AG10803 (cell line): ENCODE measurements around the gene ELSPBP1.

ENCODE experiments used
- DNase-seq: peaks from one replicate; pipeline ENCODE4 v3.0.0; 2010; ENCODE audit warnings: low read depth
- H3K4me3 ChIP-seq: 2 replicates; pipeline ENCODE4 v1.5.1; 2011; ENCODE audit warnings: mild to moderate bottlenecking, low read length, control low read depth
- TF ChIP-seq, protein P1 (sequence below): conservative IDR thresholded peaks from 2 replicates; pipeline ENCODE4 v1.5.1; 2011; ENCODE audit warnings: mild to moderate bottlenecking, low read length, control low read depth, inconsistent platforms

ELSPBP1 gene

DNA sequence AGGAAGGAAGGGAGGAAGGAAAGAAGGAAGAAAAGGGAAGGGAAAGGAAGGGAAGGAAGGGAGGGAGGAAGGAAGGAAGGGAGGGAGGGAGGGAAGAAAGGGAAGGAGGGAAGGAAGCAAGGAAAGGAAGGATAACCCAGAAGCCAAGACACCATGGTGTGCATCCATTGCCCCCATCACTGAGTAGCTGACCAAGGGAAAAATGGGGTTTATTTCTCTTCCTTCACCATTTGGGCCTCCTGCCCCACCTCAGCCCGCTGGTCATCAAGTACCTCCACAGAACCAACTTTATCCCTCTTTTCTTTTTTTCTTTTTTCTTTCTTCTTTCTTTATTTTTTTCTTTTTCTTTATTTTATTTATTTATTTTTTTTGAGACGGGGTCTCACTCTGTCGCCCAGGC, 29.1 kb downstream of the ELSPBP1 start:
- no peak for DNase-seq
- H3K4me3 ChIP-seq, result no peak overlapping the region
- TF ChIP-seq, protein P1, sequence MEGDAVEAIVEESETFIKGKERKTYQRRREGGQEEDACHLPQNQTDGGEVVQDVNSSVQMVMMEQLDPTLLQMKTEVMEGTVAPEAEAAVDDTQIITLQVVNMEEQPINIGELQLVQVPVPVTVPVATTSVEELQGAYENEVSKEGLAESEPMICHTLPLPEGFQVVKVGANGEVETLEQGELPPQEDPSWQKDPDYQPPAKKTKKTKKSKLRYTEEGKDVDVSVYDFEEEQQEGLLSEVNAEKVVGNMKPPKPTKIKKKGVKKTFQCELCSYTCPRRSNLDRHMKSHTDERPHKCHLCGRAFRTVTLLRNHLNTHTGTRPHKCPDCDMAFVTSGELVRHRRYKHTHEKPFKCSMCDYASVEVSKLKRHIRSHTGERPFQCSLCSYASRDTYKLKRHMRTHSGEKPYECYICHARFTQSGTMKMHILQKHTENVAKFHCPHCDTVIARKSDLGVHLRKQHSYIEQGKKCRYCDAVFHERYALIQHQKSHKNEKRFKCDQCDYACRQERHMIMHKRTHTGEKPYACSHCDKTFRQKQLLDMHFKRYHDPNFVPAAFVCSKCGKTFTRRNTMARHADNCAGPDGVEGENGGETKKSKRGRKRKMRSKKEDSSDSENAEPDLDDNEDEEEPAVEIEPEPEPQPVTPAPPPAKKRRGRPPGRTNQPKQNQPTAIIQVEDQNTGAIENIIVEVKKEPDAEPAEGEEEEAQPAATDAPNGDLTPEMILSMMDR, result no peak

DNA sequence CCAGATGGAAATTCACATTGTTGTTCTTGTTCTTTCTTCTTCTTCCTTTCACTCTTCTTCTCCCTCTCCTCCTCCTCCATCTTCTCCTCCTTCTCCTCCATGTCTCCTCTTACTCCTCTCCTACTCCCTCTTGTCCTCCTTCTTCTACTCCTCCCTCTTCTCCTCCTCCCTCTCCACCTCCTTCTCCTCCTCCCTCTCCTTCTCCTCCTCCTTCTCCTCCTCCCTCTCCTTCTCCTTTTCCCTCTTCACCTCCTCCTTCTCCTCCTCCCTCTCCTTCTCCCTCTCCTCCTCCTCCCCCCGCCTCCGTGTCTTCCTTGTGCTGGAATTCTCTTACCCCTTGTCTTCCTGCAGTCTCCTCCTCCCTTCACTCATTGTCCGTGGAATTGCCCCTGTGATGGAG, 31.0 kb downstream of the ELSPBP1 start:
- H3K4me3 ChIP-seq, result no peak overlapping the region
- TF ChIP-seq, protein P1, result no peak
- no peak for DNase-seq

DNA sequence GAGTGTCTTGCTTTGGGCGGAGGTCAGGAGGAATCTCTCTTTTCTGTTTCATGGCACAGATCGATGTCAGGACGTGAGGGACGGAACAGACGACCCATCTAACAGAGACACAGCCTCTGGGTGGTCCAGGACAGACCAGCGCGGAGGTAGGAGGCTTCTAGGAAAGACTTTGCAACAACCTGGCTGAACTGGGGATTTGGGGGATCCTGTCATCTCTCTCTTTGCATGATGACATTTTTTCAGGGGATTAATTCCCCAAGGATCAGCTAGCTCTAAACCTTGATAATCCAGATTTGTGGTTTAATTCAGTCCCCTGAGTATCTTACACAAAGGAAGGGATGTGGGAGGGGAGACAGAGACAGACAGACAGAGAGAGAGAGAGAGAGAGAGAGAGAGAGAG, 35.0 kb downstream of the ELSPBP1 start:
- no peak overlapping the region for H3K4me3 ChIP-seq
- DNase-seq, result no peak
- TF ChIP-seq, protein P1, result no peak

DNA sequence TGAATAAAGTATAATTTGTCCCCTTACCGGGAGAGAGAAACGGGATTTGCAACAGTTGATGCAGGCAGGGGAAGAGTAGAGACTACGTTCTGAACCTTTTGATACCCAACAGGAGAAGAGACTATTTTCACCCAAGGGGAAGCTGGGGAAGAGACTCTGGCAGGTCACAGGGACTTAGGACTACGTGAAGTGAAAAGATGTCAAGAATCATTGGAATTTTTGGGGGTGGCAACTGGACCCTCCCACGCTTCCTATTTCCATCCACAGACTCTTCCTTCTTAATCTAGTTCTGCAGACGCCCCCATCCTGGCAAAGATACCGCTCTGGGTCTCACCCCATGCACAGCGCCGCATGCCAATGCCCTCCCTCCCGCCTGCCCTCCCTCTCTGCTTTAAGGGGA, 35.6 kb downstream of the ELSPBP1 start:
- no peak overlapping the region for H3K4me3 ChIP-seq
- TF ChIP-seq, protein P1, result no peak
- no peak for DNase-seq

DNA sequence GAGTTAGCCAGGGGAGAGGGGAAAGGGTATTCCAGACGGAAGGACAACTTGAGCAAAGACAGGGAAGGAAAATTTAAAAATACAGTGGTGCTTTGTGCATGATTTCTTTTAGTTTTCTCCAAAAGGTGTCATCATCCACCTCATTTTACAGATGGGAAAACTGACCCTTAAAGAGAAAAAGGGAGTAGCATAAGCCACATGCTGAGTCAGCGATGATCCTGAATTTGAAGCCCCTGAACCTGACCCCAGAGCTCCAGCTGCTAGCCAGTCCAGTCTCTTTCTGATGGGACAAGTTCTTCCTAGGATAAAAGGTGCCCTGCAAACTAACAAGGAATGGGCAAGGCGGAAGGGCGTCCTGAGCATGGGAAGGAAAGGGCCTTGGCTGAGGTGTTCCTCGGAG, 39.2 kb downstream of the ELSPBP1 start:
- no peak for DNase-seq
- TF ChIP-seq, protein P1, result no peak
- no peak overlapping the region for H3K4me3 ChIP-seq

DNA sequence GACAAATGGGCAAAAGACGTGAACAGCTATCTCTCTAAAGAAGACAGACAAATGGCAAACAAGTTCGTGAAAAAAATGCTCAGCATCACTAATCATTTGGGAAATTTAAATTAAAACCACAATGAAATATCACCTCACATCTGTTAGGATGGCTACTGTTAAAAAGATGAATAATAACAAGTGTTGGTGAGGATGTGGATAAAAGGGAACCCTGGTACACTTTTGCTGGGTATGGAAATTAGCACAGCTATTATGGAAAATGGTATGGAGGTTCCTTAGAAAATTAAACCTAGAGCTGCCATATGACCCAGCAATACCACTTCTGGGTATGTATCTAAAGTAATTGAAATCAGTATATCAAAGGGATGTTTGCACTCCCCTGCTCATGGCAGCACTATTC, 42.3 kb downstream of the ELSPBP1 start:
- H3K4me3 ChIP-seq, result no peak overlapping the region
- no peak for DNase-seq
- TF ChIP-seq, protein P1, result no peak

DNA sequence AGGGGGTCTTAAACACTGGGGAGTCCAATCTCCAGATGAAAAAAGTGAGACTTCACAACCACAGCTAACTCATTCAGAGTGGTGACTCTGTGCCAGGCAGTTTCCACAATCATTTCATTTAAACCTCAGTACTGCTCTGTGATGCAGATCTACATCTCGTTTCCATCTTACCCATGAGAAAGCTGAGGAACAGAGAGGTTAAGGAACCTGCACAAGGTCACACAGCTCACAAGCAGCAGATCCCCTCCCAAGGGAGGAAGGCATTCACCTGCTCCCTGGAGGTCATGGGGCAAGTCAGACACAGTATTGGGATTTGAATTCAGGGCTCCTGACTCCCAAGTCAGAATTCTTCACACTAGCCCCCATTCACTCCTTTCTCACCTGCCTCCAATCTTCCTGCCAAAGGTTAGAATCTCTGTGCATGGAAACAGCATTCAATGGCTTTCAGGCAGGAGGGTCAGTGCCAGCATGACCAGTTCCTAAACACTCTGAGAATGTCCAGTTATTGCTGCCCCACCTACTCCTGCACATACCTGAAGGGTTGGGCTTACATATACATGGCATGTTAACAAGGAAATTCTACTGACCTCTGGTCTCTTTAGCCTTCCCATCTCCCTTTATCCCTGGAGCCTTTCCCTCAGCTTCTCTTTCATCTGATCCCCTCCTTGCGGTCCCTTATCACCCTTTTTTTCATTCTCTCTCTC, 47.6 kb downstream of the ELSPBP1 start:
- TF ChIP-seq, protein P1, result no peak
- DNase-seq, result no peak
- no peak overlapping the region for H3K4me3 ChIP-seq
